Mucosa of descending colon (tissue), 3 donors: ENCODE measurements around the gene WDR20. TPM values are rescaled to one million over a fixed set of nuclear protein-coding genes. Genes with fewer than 3 reads are reported as not detected.

Source experiments
- ATAC-seq: fragments of 200-7000 bp; cut with Tn5 transposase; one replicate; pipeline ENCODE4 v1.9.1; 2020; ENCODE audit warnings: mild to moderate bottlenecking, moderate library complexity
- DNase-seq, 3 donors: peaks; one replicate each; pipeline ENCODE4 v3.0.0-alpha.2; 2020
- H3K36me3 ChIP-seq: fragments of 200-600 bp; one replicate; pipeline ENCODE4 v1.8.0; 2021; ENCODE audit warnings: low read depth, mild to moderate bottlenecking
- H3K4me1 ChIP-seq: fragments of 200-600 bp; one replicate; pipeline ENCODE4 v1.8.0; 2021; ENCODE audit warnings: low read depth, mild to moderate bottlenecking
- H3K4me3 ChIP-seq: fragments of 200-600 bp; one replicate; pipeline ENCODE4 v1.8.0; 2021; ENCODE audit warnings: mild to moderate bottlenecking
- H3K9me3 ChIP-seq: fragments of 200-600 bp; one replicate; pipeline ENCODE4 v1.8.0; 2021; ENCODE audit warnings: mild to moderate bottlenecking
- CTCF ChIP-seq: fragments of 200-600 bp; IDR thresholded peaks from one replicate; pipeline ENCODE4 v1.8.0; 2022; ENCODE audit warnings: antibody characterized with exemption, mild to moderate bottlenecking
- intact Hi-C, 2 donors: fragments of 100-400 bp; cut with DNase I in 1 of 2; cut with micrococcal nuclease in 1 of 2; formaldehyde crosslinking; loops; one replicate each; pipeline versions ENCODE4 v1.11.0 to v1.11.1; 2022; cut with DNase I, micrococcal nuclease
- long read RNA-seq, 2 donors: library from polyadenylated mRNA; unstranded; transcript quantifications; one replicate each; pipeline ENCODE4 v2.0.0, GENCODE V29; 2019 to 2021
- total RNA-seq, 3 donors: library from RNA; stranded (reverse); fragmentation: NEBNext Ultra II Directional in 2 of 3; extraction: Animal tissue kit (Norgen Biotek cat#: 25700) in 2 of 3; gene quantifications; one replicate each; pipeline versions ENCODE4 v1.2.1 to v1.2.4, GENCODE V29; 2021 to 2023
- donor health status: DM: no; HTN: no; CAD: no; lungs with moderate emphysema.
- donor health status: DM: no; HTN: no; CAD: no.
- donor health status: DM: no; HTN: yes; CAD: no.

The WDR20 gene
- 10 to 100 TPM; 36.2 to 49.4 (median 40.9) TPM for total RNA-seq
- long read RNA-seq, donor 1, transcript WDR20-204 (3 exons, 2,391 nt), result major isoform, 7 of 29 reads
- long read RNA-seq, donor 1, partial matches to known transcripts, result 1 of 29 reads
- long read RNA-seq, donor 1, other reads (novel, unspliced or antisense), result 16 of 29 reads
- long read RNA-seq, donor 2, transcript WDR20-204 (3 exons, 2,391 nt), result major isoform, 10 of 20 reads
- long read RNA-seq, donor 2, partial matches to known transcripts, result 0 of 20 reads
- long read RNA-seq, donor 2, other reads (novel, unspliced or antisense), result 7 of 20 reads

GRCh38 chr14:102139286-102140026, at the start of gene WDR20:
Gene WDR20 (plus strand): TSS chr14:102139897. CDS start chr14:102139924, 27 bp downstream.
- DNase-seq, result peak; percentile 99 to 100 (median 99)
- peaks cover 12% of the 10 kb centered on the region for H3K4me1 ChIP-seq
- peak within 1 kb of the TSS; percentile 84 for H3K4me3 ChIP-seq
- TF ChIP-seq CTCF, result no peak
- ATAC-seq, result peak; percentile 98
- H3K36me3 ChIP-seq, result no peaks in the 10 kb centered on the region
- intact Hi-C loops, result no loop called here
- no peaks in the 10 kb centered on the region for H3K9me3 ChIP-seq

- no peak for DNase-seq
- H3K4me1 ChIP-seq, result no peaks in the 10 kb centered on the region
- no peaks in the 10 kb centered on the region for H3K9me3 ChIP-seq
- ATAC-seq, result no peak
- intact Hi-C loops, result loop anchor here (10.0 kb wide), 2 partner anchors 46 to 106 kb away; no protein-coding TSS in a partner anchor
- H3K36me3 ChIP-seq, result no peaks in the 10 kb centered on the region
- H3K4me3 ChIP-seq, result no peak overlapping the region
- TF ChIP-seq CTCF, result no peak
Observed at GRCh38 chr14:102090713-102091112, 49.0 kb upstream of the WDR20 start.

- intact Hi-C loops, result loop anchor here (10.0 kb wide), 2 partner anchors 48 to 108 kb away; no protein-coding TSS in a partner anchor
- no peak for TF ChIP-seq CTCF
Observed at GRCh38 chr14:102092806-102093205, 46.9 kb upstream of the WDR20 start.

GRCh38 chr14:102094101-102094500, 45.6 kb upstream of the WDR20 start:
- Histone ChIP-seq H3K9me3 (no peaks in the 10 kb centered on the region), H3K4me1 (peaks cover 3% of the 10 kb centered on the region), H3K36me3 (no peaks in the 10 kb centered on the region), H3K4me3 (no peak overlapping the region)
- intact Hi-C loops, result loop anchor here (10.0 kb wide), 2 partner anchors 49 to 109 kb away; no protein-coding TSS in a partner anchor
- TF ChIP-seq CTCF, result no peak
- DNase-seq (no peak), ATAC-seq (no peak)

More at GRCh38 chr14:102092806-102093205, 46.9 kb upstream of the WDR20 start:
- H3K36me3 ChIP-seq, result no peaks in the 10 kb centered on the region
- ATAC-seq (no peak), DNase-seq (no peak)
- H3K4me1 ChIP-seq, result peaks cover 3% of the 10 kb centered on the region
- no peak overlapping the region for H3K4me3 ChIP-seq
- H3K9me3 ChIP-seq, result no peaks in the 10 kb centered on the region

- no peak for ATAC-seq
- Histone ChIP-seq H3K4me1 (peaks cover 3% of the 10 kb centered on the region), H3K36me3 (no peaks in the 10 kb centered on the region), H3K9me3 (no peaks in the 10 kb centered on the region), H3K4me3 (no peak overlapping the region)
- no peak for DNase-seq
- intact Hi-C loops, result loop anchor here (10.0 kb wide), 2 partner anchors 51 to 111 kb away; no protein-coding TSS in a partner anchor
- no peak for TF ChIP-seq CTCF
Observed at GRCh38 chr14:102095231-102095870, 44.3 kb upstream of the WDR20 start.
